HG02623 (cell line): Measurements from ENCODE around the gene DESI1.
"Not testable (repeated sequence)": the region's sequence is repeated elsewhere in the genome, so short reads cannot be mapped to it uniquely, and the experiment has no call there.

Experiments used
- ATAC-seq: cut with Tn5 transposase; IDR thresholded peaks from one replicate; pipeline ENCODE4 v1.9.1; 2021; ENCODE audit warnings: moderate library complexity; ENCODE audit not compliant: unreplicated experiment

Gene DESI1

GRCh38 chr22:41620589-41621098 is at the start of gene DESI1:
DESI1 (minus strand) TSS chr22:41621043; CDS start chr22:41620839, 204 bp downstream.
- peak; percentile 18 for ATAC-seq

- ATAC-seq: no peak
These were observed 48.4 kb upstream of the DESI1 start for GRCh38 chr22:41668971-41669911.

DNA sequence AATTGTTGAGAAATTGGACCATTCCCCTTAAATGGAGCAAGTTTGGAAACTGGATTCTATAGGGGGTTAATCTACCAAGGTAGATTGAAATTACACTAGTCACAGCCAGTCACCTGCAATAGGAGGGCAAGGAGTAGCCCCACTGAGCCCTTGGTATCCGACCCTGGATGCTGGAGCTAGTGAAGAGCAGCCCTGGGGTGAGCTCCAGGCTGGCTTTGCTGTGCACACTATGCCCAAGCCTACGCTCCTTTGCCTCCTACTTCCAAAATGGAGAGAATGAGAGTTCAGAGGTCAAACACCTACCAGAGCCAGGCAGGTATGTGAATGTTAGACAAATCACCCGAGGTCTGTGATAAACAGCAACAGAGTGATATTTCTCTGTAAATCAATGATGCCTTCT is 44.1 kb upstream of the DESI1 start:
- no peak for ATAC-seq

DNA sequence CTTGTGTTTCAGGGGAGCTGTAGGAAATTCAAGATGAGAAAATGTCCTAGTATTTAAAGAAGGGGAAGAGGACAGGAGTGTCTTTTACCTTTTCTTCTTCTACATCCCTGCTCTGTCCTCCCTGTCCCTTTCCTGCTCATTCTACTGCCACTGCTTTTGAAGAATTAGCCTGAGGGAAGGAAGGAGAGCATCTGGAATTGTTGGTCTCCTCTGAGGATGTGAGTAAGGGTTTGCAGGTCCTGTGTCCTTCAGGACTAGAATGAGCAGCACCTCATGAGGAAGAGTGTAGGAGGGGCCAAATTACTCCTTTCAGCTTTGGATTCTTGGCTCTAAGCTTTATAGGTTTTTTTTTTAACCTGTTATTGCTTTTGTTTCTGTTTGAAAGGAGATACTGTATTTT is 43.6 kb upstream of the DESI1 start:
- ATAC-seq: no peak

- ATAC-seq: not testable (repeated sequence)
These were observed 42.8 kb upstream of the DESI1 start for GRCh38 chr22:41663594-41663993.

DNA sequence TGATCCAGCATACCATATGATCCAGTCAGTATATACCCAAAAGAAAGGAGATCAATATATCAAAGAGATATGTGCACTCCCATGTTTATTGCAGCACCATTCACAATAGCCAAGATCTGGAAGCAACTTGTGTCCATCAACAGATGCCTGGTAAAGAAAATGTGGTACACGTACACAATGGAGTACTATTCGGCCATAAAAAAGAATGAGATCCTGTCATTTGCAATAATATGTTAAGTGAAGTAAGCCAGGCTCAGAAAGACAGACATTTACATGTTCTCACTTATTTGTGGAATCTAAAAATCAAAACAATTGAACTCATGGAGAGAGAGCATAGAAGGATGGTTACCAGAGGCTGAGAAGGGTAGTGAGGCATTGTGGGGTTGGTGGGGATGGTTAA is 40.9 kb upstream of the DESI1 start:
- ATAC-seq: no peak

DNA sequence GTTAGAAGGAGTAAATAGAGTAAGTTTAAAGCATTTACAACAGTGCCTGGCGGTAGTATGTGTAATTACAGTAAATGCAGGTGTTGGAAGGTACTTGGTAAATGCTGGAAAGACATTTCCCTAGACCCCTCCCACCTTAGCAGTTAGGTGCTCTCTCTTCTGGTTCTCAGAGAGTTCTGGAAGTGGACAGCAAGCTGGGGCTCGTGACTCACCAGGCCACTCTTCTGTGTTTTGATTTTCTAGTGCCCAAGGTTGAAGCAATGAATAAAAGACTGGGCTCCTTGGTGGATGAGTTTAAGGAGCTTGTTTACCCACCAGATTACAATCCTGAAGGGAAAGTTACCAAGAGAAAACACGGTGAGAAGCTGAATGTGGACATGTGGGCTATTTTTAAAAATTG is 40.2 kb upstream of the DESI1 start:
- ATAC-seq: no peak

DNA sequence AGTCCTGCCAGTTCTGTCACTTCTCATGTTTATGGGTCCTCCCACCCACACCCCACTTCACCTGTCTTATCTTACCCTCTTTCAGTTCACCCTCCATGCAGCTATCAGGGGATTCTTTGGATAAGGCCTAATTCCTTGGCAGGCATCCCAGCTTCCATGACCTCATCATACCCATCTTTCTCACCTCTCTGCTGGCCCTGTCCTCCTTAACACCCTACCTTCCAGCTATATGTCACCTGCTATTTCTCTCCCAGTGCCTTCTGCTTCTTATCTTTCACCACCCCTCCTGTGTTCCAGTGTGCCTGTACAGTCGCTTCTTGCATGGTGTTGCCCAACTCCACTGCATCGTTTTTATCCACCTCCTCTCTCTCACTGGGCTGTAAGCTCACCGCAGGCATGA is 39.6 kb upstream of the DESI1 start:
- no peak for ATAC-seq

DNA sequence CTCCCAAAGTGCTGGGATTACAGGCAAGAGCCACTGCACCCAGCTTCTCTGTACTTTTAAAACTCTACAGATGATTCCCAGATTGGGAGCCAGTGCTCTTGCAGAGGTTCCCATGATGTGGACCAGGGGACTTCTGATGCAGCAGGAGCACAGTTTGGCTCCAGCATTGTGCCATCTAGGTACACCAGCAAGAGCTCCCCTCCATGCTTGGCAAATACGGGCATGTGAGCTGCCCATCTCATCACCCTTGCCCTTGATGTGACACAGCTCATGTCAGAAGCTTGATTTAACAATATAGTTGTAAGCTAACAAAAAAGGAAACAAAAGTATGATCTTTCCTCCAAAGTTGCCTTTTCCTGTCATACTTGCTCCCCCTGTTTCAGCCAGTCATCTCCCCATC is 39.1 kb upstream of the DESI1 start:
- no peak for ATAC-seq

DNA sequence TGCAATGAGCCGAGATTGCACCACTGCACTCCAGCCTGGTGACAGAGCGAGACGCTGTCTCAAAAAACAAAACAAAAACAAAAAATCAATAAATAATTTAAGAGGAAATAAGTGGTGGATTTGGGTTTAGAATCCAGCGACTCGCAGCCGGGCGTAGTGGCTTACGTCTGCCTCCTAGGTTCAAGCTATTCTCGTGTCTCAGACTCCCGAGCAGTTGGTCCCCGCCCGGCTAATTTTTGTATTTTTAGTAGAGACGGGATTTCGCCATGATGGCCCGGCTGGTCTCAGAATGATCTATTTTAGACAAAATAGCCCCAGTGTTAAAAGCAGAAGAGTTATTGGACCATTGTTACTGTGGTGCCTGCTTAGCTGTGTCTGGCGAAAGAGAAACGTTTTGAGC is 38.0 kb upstream of the DESI1 start:
- no peak for ATAC-seq

- no peak for ATAC-seq
These were observed 36.9 kb upstream of the DESI1 start for GRCh38 chr22:41657709-41658108.

- ATAC-seq: no peak
These were observed 35.7 kb upstream of the DESI1 start for GRCh38 chr22:41656556-41656955.

DNA sequence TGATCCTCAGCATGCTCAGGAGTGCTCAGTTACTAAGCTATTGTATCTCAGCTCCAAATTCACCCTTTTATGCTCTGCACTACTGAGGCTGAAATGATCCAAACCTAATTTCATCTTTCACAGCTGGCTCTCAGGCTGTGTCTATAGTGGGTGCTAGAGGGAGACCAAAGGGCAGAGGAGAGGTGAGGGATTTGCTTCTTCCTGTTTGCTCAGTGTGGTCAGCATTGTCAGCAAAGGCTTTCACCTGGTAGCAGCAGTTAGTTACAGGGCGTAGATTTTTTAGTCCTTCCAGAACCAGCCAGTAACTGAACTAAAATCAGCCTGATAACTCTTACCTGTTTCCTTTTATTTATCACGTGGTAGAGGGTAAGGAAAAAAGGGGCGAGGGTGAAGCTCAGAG is 33.5 kb upstream of the DESI1 start:
- ATAC-seq: no peak

GRCh38 chr22:41650821-41651220 is 30.0 kb upstream of the DESI1 start:
- ATAC-seq: no peak

DNA sequence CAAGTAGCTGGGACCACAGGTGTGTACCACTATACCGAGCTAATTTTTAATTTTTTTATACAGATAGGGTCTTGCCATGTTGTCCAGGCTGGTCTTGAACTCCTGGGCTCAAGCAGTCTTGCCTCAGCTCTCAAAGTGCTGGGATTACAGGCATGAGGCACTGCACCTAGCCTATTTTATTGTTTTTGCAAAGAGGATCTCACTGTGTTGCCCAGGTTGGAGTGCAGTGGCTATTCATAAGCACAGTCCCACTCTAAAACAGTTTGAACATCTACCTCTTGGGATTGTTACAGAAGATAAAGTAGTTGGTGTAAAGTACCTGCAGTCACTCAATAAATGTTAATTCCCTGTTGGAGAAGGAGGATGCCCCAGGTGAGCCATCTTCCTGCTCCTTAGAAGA is 29.4 kb upstream of the DESI1 start:
- no peak for ATAC-seq

DNA sequence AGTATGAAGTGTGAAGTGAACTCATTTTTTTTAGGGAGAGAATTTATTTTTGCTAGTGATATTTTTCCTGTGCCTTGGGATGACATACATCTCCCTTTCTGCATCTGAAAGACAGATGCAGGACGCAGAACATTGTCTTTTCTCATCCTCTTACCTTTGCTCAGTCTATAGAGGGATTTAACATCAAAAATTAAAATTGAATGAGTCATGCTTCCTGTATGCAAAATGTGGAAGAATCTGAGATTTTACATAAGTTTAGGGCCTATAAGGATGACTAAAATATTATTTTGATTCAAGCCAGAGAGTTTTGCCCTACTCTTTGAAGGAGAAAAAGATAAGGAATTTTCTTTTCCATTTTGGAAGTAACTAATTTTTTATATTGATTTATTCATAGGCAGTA is 27.6 kb upstream of the DESI1 start:
- ATAC-seq: no peak

DNA sequence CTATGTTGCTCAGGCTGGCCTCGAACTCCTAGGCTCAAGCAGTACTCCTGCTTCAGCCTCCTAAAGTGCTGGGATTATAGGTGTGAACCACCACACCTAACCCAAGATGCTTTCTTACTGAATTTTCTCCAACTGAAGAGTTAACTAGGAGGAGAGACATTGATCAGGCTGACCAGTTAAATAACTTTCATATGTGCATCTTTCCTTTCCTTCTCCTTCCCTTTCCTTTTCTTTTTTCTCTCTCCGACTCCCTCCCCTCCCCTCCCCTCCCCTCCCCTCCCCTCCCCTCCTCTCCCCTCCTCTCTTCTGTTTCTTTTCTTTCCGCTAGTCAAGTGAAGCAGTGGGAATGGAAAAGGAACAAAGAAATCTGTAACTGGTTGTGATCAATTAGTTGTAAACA is 26.9 kb upstream of the DESI1 start:
- ATAC-seq: no peak

GRCh38 chr22:41642331-41643110 is 21.7 kb upstream of the DESI1 start:
- no peak for ATAC-seq

GRCh38 chr22:41641854-41642253 is 21.0 kb upstream of the DESI1 start:
- ATAC-seq: no peak

- no peak for ATAC-seq
These were observed 17.9 kb upstream of the DESI1 start for GRCh38 chr22:41638748-41639147.

- no peak for ATAC-seq
These were observed 17.3 kb upstream of the DESI1 start for GRCh38 chr22:41638124-41638523.

- not testable (repeated sequence) for ATAC-seq
These were observed 16.8 kb upstream of the DESI1 start for GRCh38 chr22:41637623-41638022.
